Measurements from ENCODE around the gene CYP27C1.
"Not testable (repeated sequence)": the region's sequence is repeated elsewhere in the genome, so short reads cannot be mapped to it uniquely, and the experiment has no call there.

CYP27C1 gene

GRCh38 chr2:127163921-127164320 lies 56.2 kb downstream of the CYP27C1 start:
- no peak for DNase-seq (ENCODE audit: low read depth)
- no peak overlapping the region for H3K4me3 ChIP-seq (ENCODE audit: low read length)
- TF ChIP-seq, protein P1, sequence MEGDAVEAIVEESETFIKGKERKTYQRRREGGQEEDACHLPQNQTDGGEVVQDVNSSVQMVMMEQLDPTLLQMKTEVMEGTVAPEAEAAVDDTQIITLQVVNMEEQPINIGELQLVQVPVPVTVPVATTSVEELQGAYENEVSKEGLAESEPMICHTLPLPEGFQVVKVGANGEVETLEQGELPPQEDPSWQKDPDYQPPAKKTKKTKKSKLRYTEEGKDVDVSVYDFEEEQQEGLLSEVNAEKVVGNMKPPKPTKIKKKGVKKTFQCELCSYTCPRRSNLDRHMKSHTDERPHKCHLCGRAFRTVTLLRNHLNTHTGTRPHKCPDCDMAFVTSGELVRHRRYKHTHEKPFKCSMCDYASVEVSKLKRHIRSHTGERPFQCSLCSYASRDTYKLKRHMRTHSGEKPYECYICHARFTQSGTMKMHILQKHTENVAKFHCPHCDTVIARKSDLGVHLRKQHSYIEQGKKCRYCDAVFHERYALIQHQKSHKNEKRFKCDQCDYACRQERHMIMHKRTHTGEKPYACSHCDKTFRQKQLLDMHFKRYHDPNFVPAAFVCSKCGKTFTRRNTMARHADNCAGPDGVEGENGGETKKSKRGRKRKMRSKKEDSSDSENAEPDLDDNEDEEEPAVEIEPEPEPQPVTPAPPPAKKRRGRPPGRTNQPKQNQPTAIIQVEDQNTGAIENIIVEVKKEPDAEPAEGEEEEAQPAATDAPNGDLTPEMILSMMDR (conservative IDR thresholded peaks at IDR 0.05; ENCODE audit: low read length) = no peak

GRCh38 chr2:127163090-127163406 lies 57.1 kb downstream of the CYP27C1 start:
- not testable (repeated sequence) for H3K4me3 ChIP-seq (ENCODE audit: low read length)

DNA sequence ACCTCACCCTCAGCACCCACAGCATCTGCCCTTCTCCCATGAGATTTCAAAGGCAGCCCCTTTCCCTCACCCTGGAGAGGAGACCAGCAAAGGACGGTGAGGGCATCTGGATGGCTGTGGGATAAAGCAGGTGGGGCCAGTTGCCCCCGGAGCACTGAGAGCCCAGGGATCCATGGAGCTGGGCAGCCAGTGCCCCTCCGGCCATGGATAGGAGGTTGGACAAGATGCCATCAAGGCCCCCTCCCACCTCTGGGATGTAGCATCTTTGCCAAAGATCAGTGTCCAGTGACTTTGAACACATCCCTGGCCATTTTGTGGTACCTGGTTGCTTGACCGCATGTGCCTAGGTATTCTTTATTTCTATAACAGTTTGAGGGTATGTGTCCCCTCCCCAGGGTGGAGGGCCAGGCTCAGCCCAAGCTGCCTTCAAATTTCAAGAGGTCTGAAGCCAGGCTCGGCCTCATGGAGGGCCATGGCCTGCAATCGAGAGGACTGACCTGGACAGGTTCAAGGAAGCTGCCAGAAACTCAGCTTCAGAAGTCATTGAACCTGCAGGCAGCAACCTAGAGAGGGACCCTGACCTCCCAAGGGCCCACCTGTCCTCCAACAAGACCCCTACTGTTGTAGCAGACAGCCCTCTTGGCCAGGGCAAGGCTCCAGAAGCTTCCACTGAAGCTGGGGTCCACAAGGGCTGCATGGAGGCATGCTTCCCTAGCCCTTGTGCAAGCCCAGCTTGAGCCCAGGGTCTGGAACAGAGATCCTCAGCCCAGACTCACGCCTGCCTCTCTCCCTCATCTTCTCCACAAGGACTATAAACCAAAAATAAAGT lies 57.6 kb downstream of the CYP27C1 start:
- H3K4me3 ChIP-seq (ENCODE audit: low read length) = no peak overlapping the region
- TF ChIP-seq, protein P1 (conservative IDR thresholded peaks at IDR 0.05; ENCODE audit: low read length) = no peak
- DNase-seq (ENCODE audit: low read depth) = no peak

More at GRCh38 chr2:127163090-127163406, 57.1 kb downstream of the CYP27C1 start:
- DNase-seq (ENCODE audit: low read depth) = not testable (repeated sequence)

DNA sequence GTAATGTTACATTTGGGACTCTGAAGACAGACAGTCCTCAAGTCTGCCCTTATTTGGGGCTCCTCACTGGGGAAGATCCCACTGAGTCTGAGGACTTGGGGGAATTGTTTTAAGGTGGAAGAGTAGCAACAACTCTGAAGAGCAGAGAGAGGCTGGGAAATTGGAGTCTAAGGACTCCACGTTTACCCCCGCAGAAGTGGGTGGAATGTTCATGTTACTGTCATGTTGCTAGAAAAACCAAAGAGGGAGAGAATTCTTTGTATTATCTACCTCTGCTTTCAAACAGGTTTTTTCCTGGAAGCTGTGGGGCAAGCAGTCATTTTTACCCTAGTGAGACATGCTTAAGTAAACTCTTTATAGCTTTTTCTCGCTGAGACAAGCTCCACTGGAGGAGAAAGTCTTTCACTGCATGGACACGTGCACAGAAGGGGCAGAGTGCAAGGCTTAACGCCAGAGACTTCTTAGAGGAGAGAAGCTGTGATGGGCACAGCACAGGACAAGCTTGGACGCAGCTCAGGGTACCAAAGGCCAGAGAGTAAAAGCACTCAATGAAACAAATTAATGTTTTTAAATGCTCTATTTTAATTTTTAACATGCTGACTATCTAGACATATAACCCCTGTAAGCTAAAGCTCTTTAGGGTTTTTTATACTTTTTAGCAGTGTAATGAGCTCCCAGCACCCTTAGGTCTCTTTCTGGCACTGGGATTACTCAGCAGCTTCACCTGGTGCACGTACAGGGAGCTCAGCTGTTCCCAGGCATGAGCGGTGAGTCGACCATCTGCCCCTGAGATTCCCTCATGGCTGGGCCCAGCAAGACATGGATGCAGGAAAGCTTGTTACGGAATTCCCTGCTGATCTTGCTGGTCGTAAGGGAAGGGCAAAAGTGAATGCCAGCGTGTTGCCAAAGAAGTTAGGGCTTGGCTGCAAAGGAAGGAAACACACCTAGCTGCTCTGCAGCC lies 58.6 kb downstream of the CYP27C1 start:
- no peak overlapping the region for H3K4me3 ChIP-seq (ENCODE audit: low read length)
- TF ChIP-seq, protein P1 (conservative IDR thresholded peaks at IDR 0.05; ENCODE audit: low read length) = no peak
- DNase-seq (ENCODE audit: low read depth) = no peak

DNA sequence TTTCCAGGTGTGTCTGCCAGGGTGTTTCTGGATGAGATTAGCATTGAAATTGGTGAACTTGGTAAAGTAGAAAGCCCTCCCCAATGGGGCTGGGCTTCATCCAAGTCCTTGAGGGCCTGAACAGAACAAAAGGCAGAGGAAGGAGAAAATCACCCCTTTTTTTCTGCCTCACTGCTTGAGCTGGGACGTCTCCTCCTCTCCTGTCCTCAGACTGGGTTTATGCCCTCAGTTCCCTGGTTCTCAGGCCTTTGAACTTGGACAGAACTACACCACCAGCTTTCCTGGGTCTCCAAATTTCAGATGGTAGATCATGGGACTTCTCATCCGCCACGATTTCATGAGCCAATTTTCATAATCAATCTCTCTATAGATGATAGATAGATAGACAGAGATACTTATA lies 59.4 kb downstream of the CYP27C1 start:
- no peak overlapping the region for H3K4me3 ChIP-seq (ENCODE audit: low read length)

DNA sequence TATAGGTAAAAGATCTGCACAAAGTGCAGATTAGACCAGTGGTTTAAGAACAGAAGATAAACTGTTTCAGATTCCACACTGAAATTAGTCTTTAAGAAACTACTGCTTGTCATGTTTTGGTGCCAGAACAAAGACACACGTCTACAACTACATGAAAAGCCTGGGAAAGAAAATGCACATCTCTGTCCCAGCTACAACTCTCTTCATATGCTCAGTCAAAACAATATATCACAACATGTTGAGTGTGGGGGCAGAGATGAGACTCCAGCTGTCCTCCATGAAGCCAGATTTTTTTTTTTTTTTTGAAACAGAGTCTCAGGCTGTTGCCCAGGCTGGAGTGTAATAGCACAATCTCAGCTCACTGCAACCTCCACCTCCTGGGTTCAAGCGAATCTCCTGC lies 60.6 kb downstream of the CYP27C1 start:
- no peak for DNase-seq (ENCODE audit: low read depth)
- H3K4me3 ChIP-seq (ENCODE audit: low read length) = no peak overlapping the region
- TF ChIP-seq, protein P1 (conservative IDR thresholded peaks at IDR 0.05; ENCODE audit: low read length) = no peak

More for the DNA sequence above, 59.4 kb downstream of the CYP27C1 start:
- TF ChIP-seq, protein P1 (conservative IDR thresholded peaks at IDR 0.05; ENCODE audit: low read length) = no peak
- no peak for DNase-seq (ENCODE audit: low read depth)

GRCh38 chr2:127158614-127159290 lies 61.3 kb downstream of the CYP27C1 start:
- no peak overlapping the region for H3K4me3 ChIP-seq (ENCODE audit: low read length)
- DNase-seq (ENCODE audit: low read depth) = no peak
- TF ChIP-seq, protein P1 (conservative IDR thresholded peaks at IDR 0.05; ENCODE audit: low read length) = no peak
